ENCODE results near the gene SULF2.

DNA sequence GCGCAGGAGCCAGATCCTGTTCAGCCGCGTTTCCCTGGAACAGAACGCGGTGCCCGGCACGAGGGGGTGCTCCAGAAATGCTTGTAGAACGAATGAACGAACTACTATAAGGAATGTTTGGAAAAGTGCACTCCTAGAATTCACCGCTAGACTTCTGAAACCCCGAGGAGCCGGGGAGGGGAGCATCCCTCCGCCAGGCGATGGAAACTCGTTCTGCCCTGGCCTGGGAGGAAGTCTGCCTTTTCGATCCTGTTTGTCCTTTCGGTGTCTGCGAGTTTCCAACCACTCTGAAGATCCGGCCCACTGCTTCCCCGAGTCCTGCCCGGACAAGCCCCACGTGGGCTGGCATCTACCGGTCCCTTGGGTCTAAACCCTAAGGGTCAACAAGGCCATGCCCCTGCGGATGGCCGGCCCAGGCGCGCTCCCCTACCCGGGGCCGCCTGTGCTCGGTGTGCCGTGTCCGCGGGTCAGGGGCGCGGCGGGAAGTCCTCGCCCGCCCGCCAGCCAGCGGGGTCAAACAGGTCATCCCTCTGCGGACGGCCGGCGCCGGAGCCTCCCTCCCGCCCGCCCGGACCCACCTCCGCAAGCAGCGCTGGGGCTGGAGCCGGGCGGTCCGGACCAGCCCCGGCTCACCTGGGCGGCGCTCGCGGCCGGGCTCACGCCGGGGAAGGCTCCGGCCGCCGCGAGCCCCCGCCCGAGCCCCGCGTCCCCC is 526 bp downstream of the SULF2 start:
- TF ChIP-seq BCLAF1 (IDR thresholded peaks at IDR 0.05): no peak
- no peak for TF ChIP-seq ZNF101 (CRISPR knock-in tag; IDR thresholded peaks at IDR 0.05; ENCODE audit: borderline replicate concordance, low read depth)
- TF ChIP-seq CREB3 (CRISPR knock-in tag; IDR thresholded peaks at IDR 0.05): no peak
- no peak for TF ChIP-seq POLR2AphosphoS5 (IDR thresholded peaks at IDR 0.05; ENCODE audit: low read depth, low read length)
- TF ChIP-seq ZNF343 (CRISPR knock-in tag; IDR thresholded peaks at IDR 0.05): no peak
- no peak for TF ChIP-seq HMGXB4 (CRISPR knock-in tag; IDR thresholded peaks at IDR 0.05; ENCODE audit: borderline replicate concordance in 1 of 2, low read depth in 1 of 2)
- TF ChIP-seq ARNT (IDR thresholded peaks at IDR 0.05): no peak
- no peak for TF ChIP-seq TOE1 (CRISPR knock-in tag; IDR thresholded peaks at IDR 0.05)

Data from HepG2 (cell line).